GM12801 (cell line): ENCODE measurements around the gene SETDB1.

Source experiments
- TF ChIP-seq, protein P1 (sequence below): IDR thresholded peaks from one replicate; pipeline ENCODE4 v1.5.1; 2011; ENCODE audit warnings: control low read depth; ENCODE audit not compliant: insufficient read length; ENCODE audit errors: extremely low read depth

The SETDB1 gene

DNA sequence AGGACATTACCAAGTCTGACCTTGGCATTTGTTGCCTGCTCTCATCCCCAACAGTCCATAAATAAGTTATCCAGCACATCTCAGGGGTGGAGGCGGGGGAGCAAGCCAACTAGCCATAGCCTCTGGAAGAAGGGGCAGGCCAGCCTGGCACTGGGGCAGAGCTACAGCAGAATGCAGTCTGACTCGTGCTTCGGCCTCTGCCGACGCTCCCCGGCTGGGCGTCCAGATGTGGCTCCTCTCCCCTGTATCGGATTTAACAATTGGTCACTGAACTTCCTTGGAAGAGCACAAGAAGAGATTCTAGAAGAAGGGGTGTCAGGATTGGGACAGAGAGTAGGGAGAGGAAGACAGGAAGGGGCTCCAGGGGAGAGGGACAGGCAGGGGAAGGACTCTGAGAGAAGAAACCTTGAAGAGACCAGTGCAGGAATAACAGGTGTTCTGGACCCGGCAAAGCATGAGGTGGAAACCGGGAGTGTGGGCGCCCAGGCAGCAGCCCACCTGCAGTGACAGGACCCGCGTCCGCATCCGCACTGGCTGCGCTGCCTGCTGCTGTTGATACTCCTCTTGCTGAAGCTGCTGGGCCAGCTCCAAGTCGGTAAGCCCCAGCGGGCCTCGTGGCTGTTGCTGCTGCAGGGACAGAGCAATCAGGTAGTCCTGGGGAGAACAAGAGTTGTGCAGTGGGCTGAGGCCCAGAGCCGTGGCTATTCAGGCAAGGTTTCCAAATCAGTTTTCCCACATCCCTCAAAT is 71.1 kb downstream of the SETDB1 start:
- TF ChIP-seq, protein P1, sequence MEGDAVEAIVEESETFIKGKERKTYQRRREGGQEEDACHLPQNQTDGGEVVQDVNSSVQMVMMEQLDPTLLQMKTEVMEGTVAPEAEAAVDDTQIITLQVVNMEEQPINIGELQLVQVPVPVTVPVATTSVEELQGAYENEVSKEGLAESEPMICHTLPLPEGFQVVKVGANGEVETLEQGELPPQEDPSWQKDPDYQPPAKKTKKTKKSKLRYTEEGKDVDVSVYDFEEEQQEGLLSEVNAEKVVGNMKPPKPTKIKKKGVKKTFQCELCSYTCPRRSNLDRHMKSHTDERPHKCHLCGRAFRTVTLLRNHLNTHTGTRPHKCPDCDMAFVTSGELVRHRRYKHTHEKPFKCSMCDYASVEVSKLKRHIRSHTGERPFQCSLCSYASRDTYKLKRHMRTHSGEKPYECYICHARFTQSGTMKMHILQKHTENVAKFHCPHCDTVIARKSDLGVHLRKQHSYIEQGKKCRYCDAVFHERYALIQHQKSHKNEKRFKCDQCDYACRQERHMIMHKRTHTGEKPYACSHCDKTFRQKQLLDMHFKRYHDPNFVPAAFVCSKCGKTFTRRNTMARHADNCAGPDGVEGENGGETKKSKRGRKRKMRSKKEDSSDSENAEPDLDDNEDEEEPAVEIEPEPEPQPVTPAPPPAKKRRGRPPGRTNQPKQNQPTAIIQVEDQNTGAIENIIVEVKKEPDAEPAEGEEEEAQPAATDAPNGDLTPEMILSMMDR, result no peak

DNA sequence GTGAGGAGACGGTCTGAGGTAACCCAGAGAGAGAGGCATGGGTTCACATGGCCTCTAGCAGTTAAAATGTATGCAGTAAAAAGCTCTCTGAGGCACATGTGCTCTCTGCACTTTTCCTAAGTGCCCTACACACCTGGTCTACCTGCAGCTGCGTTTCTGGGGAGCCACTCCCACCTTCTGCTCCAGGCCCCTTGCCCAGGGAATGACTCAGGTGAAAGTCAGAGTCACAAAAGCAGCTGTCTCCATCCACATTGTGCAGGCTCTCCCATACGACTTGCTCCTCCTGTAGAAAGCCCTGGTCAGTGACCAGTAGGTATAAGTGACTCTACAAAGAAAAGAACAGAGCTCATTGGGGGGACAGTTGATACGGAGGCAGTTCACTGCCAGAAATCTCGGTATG is 71.8 kb downstream of the SETDB1 start:
- TF ChIP-seq, protein P1, result no peak

DNA sequence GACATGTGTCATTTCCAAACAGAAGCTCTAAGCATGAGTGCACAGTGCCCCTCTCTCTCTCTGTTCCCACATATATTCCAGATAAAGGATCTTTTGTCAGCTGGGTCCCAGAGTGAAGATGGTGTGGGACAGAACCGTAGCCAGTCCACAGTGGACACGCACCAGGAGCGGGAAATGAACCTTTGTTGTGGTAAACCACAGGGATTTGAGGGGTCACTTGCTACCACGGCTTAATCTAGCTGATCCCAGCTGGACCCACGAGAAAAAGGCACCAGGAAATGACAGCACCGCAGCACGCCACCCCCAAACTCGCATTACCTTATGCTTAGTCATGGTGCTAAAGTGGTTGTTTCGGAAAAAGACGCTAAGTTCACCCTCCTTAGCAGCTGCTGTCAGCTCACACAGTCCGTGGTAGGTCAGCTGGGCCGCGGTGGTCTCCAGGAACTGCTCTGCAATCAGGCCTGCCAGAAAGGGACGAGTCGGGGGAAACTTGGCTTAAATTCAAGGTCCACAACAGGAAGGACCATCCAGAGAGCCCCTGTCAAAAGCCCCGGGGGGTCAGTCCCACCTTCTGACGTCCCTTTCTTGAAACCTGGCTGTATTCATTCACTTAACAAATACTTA is 73.0 kb downstream of the SETDB1 start:
- TF ChIP-seq, protein P1, result no peak

DNA sequence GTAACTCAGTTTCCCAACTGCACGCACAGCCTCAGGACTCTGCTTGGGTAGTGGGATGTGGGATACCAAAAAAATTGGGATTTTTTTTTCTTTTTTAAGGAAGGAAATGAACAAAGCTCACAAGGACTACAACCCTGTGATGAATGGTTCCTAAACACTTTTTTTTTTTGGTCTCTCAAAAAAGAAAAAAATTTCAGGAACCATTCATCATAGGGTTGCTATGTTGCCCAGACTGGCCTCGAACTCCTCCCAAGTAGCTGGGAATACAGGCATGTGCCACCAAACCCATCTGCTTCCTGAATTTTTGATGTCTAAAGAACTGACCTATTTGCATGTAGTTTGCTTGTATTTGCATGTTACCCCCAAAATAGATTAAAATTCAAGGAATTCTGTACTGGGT is 73.8 kb downstream of the SETDB1 start:
- TF ChIP-seq, protein P1, result no peak

DNA sequence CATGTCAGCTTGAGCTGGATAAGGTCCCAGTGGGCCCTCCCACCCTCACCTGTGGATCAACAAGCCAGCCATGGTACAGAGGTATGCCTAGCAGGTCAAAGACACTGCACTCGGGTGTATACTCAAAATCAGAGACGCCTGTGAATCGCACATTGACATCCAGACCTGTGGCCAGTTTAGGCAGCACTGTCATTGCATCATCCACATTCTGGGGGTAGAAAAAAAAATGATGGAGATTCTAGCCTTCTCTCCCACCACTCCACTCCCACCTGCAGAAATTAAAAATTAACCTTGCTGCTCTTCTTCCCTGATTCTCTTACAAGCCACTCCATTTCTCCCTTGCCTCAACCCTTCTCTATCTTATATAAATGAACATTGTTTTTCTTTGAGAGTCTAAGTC is 74.2 kb downstream of the SETDB1 start:
- TF ChIP-seq, protein P1, result no peak

DNA sequence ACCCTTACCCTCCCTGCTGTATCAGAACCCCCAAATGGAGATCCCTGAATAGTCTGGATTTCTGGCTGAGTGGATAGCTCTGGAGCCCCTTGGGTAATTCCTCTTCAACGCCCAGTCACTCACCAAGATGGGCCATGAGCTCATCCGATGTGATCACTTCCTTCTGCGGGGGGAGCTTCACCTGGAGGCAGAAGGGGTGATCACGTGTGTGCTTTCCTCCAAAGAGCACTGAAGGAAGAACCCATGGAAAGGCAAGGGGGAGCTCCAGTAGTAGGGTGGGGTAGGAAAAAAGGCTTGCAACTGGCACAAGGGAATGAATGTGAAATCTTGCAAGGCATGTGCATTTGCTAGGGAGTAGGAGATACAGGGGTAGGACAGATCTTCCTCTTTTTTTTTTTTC is 75.4 kb downstream of the SETDB1 start:
- TF ChIP-seq, protein P1, result no peak

DNA sequence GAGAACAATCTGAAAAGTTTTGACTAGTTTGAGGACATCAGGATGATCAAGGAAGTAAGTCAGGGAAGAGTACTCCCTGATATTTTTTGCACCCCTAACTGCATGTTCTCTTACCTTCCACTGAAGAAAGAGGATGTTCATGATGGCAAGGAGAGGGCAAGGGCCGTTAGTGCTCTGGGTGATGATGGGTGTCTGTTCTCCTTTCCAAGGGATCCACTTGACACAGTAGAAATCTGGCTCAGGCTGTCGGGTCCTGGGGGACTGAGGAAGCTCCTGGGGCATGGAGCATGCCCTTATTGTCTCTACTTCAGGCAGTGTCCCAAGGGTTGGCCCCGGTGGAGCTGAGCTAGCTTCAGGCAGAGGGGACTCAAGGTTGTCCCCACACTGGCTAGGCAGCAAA is 75.9 kb downstream of the SETDB1 start:
- TF ChIP-seq, protein P1, result no peak
